ENCODE measurements around the gene DZANK1. TPM values are rescaled to one million over a fixed set of nuclear protein-coding genes. Genes with fewer than 3 reads are reported as not detected.

Gene DZANK1
- total and polyA plus RNA-seq, 2 of the 8 experiments (the other 6 are each of a cell fraction or from before 2014, with no cell fraction given): 8.0 to 9.9 TPM

DNA sequence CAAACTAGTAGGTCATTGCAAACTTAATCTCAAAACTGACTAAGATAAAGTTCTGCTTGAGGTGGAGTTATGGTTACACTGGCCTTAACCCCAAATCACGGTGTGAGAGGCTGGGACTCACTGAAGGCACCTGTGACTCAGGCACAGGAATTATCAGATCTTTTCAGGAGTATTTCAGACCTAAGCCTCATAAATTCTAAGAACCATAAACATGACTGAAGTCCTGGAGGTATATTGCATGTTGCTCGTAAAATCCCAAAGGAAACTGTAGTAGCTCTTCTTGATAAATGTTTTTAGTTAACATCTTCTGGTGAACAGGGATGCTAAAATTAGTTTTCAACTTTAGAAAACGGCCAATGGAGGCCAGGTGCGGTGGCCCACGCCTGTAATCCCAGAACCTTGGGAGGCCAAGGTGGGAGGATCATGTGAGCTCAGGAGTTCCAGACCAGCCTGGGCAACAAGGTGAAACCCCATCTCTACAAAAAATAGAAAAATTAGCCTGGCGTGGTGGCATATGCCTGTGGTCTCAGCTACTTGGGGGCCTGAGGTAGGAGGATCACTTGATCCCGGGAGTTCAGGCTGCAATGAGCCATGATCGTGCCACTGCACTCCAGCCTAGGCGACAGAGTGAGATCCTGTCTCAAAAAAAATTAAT is 36.5 kb downstream of the DZANK1 start:
- TF ChIP-seq TEAD4 (IDR thresholded peaks at IDR 0.05; ENCODE audit: low read depth, low read length) (no peak), SUZ12 (IDR thresholded peaks at IDR 0.05; ENCODE audit: low read length) (no peak)
- Histone ChIP-seq H3K4me1 (replicated peaks in 1 of 4; ENCODE audit: control insufficient read depth in 3 of 4, insufficient read depth in 4 of 4, low read length in 3 of 4) (no peaks in the 10 kb centered on the region), H2BK15ac (ENCODE audit: low read length) (no peak overlapping the region), H2BK5ac (ENCODE audit: low read depth, low read length) (no peak overlapping the region), H3K4me3 (ENCODE audit: extremely low read depth in 1 of 4, insufficient read depth in 2 of 4, low read depth in 3 of 4, low read length in 4 of 4) (no peak overlapping the region), H4K20me1 (replicated peaks in 1 of 2; ENCODE audit: control insufficient read depth in 1 of 2, insufficient read depth in 2 of 2, low read length in 2 of 2) (no peaks in the 10 kb centered on the region), H2AK5ac (ENCODE audit: low read depth, low read length) (no peak overlapping the region), H4K8ac (ENCODE audit: extremely low read depth, insufficient read depth, low read length) (no peak overlapping the region), H3K4me2 (ENCODE audit: insufficient read depth in 1 of 2, low read depth in 2 of 2, low read length in 2 of 2) (no peak overlapping the region), H3K79me1 (ENCODE audit: low read depth, low read length) (no peaks in the 10 kb centered on the region), H2BK120ac (replicated peaks; ENCODE audit: low read depth, low read length) (no peak overlapping the region), H3K18ac (ENCODE audit: extremely low read depth, low read length) (no peak overlapping the region), H3K23ac (ENCODE audit: insufficient read length) (no peak overlapping the region), H4K91ac (replicated peaks; ENCODE audit: insufficient read length, low read length) (no peak overlapping the region), H3K27ac (ENCODE audit: low read depth, low read length) (no peak overlapping the region), H3K9me3 (ENCODE audit: insufficient read depth in 2 of 2, low read depth in 1 of 2, low read length in 1 of 2) (no peaks in the 10 kb centered on the region), H2AFZ (ENCODE audit: low read length) (no peak overlapping the region), H3K9ac (replicated peaks in 1 of 4; ENCODE audit: extremely low read depth in 1 of 4, low read depth in 3 of 4, low read length in 3 of 4) (no peak overlapping the region), H2BK12ac (ENCODE audit: low read depth, low read length) (no peak overlapping the region), H4K5ac (ENCODE audit: insufficient read length, low read depth, low read length) (no peak overlapping the region), H3K36me3 (ENCODE audit: control insufficient read depth in 2 of 4, insufficient read depth in 4 of 4, low read length in 3 of 4) (no peaks in the 10 kb centered on the region), H2BK20ac (ENCODE audit: low read length) (no peak overlapping the region), H3K56ac (replicated peaks; ENCODE audit: insufficient read length, low read depth, low read length) (no peak overlapping the region), H3K23me2 (ENCODE audit: low read depth, low read length) (no peaks in the 10 kb centered on the region), H3K27me3 (replicated peaks in 1 of 4; ENCODE audit: control insufficient read depth in 3 of 4, extremely low read depth in 1 of 4, insufficient read depth in 3 of 4, low read length in 3 of 4) (no peaks in the 10 kb centered on the region), H3K79me2 (ENCODE audit: control insufficient read depth in 1 of 2, insufficient read depth in 2 of 2, low read length in 2 of 2) (no peaks in the 10 kb centered on the region), H3K4ac (replicated peaks; ENCODE audit: insufficient read length, low read depth, low read length) (no peak overlapping the region), H3K14ac (ENCODE audit: insufficient read length) (no peak overlapping the region)
- ChIA-PET CTCF (ENCODE audit: partially characterized antibody) (interaction anchor here (0.9 kb wide), 1 partner anchor 18 kb away, joined by 3 read pairs; no protein-coding TSS in a partner anchor), POLR2A (ENCODE audit: partially characterized antibody) (no interaction called here)
- 93% methylated on average over 9 of the region's 9 CpGs; no CpG with 5 or more reads in 1 of the 2 experiments for WGBS, 2 experiments (ENCODE audit: extremely low coverage in 1 of 2, insufficient coverage in 1 of 2, insufficient read length in 1 of 2, insufficient replicate concordance in 2 of 2, low coverage in 1 of 2, low lambda C conversion rate in 2 of 2, missing lambda C conversion rate in 1 of 2)
- FAIRE-seq (no peak), DNase-seq (ENCODE audit: low read depth in 1 of 2, low spot score in 2 of 2) (no peak)
